GM13977 (cell line): ENCODE data around the gene IFT52.

Source experiments
- DNase-seq: peaks from one replicate; pipeline ENCODE4 v3.0.0; 2012; ENCODE audit warnings: low spot score
- CTCF ChIP-seq: IDR thresholded peaks from 2 replicates; pipeline ENCODE4 v1.5.1; 2012; ENCODE audit warnings: mild to moderate bottlenecking, control low read depth; ENCODE audit not compliant: insufficient read depth; ENCODE audit errors: extremely low read depth, missing control alignments
- in situ Hi-C: fragments of 300-500 bp; cut with MboI; formaldehyde crosslinking; loops from one replicate; pipeline ENCODE4 v1.12.0; 2022; ENCODE audit warnings: low sequenced_read_pairs, low pct_unique_long_range_greater_than_20kb, mixed read lengths, inconsistent platforms; ENCODE audit not compliant: unreplicated experiment

Gene IFT52

GRCh38 chr20:43572891-43573290 lies 17.8 kb upstream of the IFT52 start:
- in situ Hi-C loops, result no loop called here
- DNase-seq, result no peak
- no peak for TF ChIP-seq CTCF

- in situ Hi-C loops, result no loop called here
- no peak for TF ChIP-seq CTCF
- DNase-seq, result no peak
Observed at GRCh38 chr20:43576108-43576507, 14.6 kb upstream of the IFT52 start.

GRCh38 chr20:43579861-43580793 lies 10.6 kb upstream of the IFT52 start:
- no peak for DNase-seq
- TF ChIP-seq CTCF, result no peak
- in situ Hi-C loops, result no loop called here

- in situ Hi-C loops, result no loop called here
- TF ChIP-seq CTCF, result no peak
- no peak for DNase-seq
Observed at GRCh38 chr20:43583133-43583864, 7.4 kb upstream of the IFT52 start.

GRCh38 chr20:43583982-43584432 lies 6.7 kb upstream of the IFT52 start:
- in situ Hi-C loops, result no loop called here
- TF ChIP-seq CTCF, result no peak
- DNase-seq, result no peak

GRCh38 chr20:43584448-43585136 lies 6.1 kb upstream of the IFT52 start:
- in situ Hi-C loops, result no loop called here
- no peak for TF ChIP-seq CTCF
- DNase-seq, result no peak
